ENCODE measurements around the gene CUEDC1.

The CUEDC1 gene

DNA sequence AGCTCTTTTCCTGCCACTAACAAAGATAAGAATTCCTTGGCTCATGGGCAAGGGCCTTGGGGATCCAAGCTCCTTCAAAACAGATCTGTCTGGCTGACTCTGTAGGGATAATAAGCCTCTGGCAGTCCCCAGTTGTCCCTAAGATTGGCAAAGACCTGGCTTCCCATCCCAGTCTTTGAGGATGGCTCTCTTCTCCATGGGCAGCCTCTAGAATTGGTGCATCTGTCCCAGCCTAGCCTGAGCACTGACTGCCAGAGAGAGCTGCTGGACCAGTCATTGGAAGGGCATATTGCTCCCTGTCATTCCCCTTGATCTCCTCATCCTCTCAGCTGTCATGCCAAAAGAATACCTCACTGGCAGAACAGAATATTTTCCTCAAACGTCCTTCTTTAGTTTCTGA, 13.2 kb upstream of the CUEDC1 start:
- no peak overlapping the region for H2AFZ ChIP-seq
- H3K4me2 ChIP-seq (ENCODE audit: low read length) = no peak overlapping the region
- H3K4me1 ChIP-seq = peaks cover 12% of the 10 kb centered on the region
- H3K9ac ChIP-seq = no peak overlapping the region
- no peaks in the 10 kb centered on the region for H3K27me3 ChIP-seq (ENCODE audit: control insufficient read depth, insufficient read depth, low read length)
- no peaks in the 10 kb centered on the region for H3K36me3 ChIP-seq (ENCODE audit: control insufficient read depth, insufficient read depth, low read length)
- H3K27ac ChIP-seq = no peak overlapping the region
- H3K79me2 ChIP-seq = no peaks in the 10 kb centered on the region
- TF ChIP-seq, protein P1, sequence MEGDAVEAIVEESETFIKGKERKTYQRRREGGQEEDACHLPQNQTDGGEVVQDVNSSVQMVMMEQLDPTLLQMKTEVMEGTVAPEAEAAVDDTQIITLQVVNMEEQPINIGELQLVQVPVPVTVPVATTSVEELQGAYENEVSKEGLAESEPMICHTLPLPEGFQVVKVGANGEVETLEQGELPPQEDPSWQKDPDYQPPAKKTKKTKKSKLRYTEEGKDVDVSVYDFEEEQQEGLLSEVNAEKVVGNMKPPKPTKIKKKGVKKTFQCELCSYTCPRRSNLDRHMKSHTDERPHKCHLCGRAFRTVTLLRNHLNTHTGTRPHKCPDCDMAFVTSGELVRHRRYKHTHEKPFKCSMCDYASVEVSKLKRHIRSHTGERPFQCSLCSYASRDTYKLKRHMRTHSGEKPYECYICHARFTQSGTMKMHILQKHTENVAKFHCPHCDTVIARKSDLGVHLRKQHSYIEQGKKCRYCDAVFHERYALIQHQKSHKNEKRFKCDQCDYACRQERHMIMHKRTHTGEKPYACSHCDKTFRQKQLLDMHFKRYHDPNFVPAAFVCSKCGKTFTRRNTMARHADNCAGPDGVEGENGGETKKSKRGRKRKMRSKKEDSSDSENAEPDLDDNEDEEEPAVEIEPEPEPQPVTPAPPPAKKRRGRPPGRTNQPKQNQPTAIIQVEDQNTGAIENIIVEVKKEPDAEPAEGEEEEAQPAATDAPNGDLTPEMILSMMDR (IDR thresholded peaks at IDR 0.05) = no peak
- H3K4me3 ChIP-seq (ENCODE audit: low read depth, low read length) = no peak overlapping the region
- no peaks in the 10 kb centered on the region for H3K9me3 ChIP-seq (ENCODE audit: control insufficient read depth, low read length)

DNA sequence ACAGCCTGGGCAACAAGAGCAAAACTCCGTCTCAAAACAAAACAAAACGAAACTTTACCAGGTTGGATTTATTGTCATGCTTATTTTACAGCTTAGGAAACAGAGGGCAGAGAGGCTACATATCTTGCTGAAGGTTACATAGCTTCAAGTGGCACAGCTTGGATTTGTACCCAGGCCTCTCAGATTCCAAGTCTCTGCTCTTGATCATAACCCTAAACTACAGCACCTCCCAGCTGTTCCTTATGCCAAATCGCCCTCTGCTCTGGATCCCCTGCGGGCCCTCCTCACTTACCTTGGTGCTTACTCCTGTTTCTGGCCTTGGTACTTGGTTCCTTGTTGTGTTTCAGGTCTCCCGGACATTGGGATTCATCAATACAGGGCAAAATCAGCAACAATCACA, 11.7 kb upstream of the CUEDC1 start:
- H3K4me3 ChIP-seq (ENCODE audit: low read depth, low read length) = no peak overlapping the region
- no peaks in the 10 kb centered on the region for H3K27me3 ChIP-seq (ENCODE audit: control insufficient read depth, insufficient read depth, low read length)
- peaks cover 12% of the 10 kb centered on the region for H3K4me1 ChIP-seq
- H3K27ac ChIP-seq = no peak overlapping the region
- H2AFZ ChIP-seq = no peak overlapping the region
- H3K4me2 ChIP-seq (ENCODE audit: low read length) = no peak overlapping the region
- no peak overlapping the region for H3K9ac ChIP-seq
- no peaks in the 10 kb centered on the region for H3K79me2 ChIP-seq
- H3K9me3 ChIP-seq (ENCODE audit: control insufficient read depth, low read length) = no peaks in the 10 kb centered on the region
- TF ChIP-seq, protein P1 (IDR thresholded peaks at IDR 0.05) = no peak
- H3K36me3 ChIP-seq (ENCODE audit: control insufficient read depth, insufficient read depth, low read length) = no peaks in the 10 kb centered on the region

DNA sequence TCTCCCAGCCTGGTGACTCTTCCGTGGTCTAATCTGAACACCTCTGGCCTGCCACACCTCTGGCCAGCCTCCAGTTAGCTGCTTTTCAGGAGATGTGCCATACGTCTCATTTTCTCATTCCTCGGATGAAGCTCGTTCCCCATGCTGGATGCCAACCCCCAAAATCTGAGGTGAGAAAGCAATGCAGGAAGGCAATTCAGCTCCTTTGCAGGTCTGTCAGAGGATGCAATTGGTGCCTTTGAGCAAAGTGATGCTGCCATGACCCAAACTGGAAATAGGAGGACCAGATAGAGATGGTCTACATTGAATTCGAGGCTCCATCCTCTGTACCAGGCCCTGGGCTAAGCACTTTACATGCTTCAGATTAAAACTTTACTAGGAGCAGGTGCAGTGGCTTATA, 11.0 kb upstream of the CUEDC1 start:
- Histone ChIP-seq H3K79me2 (no peaks in the 10 kb centered on the region), H3K9me3 (ENCODE audit: control insufficient read depth, low read length) (no peaks in the 10 kb centered on the region), H3K4me3 (ENCODE audit: low read depth, low read length) (no peak overlapping the region), H3K9ac (no peak overlapping the region), H3K36me3 (ENCODE audit: control insufficient read depth, insufficient read depth, low read length) (no peaks in the 10 kb centered on the region), H3K4me1 (peaks cover 6% of the 10 kb centered on the region), H3K27me3 (ENCODE audit: control insufficient read depth, insufficient read depth, low read length) (no peaks in the 10 kb centered on the region), H3K4me2 (ENCODE audit: low read length) (no peak overlapping the region), H3K27ac (no peak overlapping the region), H2AFZ (no peak overlapping the region)
- TF ChIP-seq, protein P1 (IDR thresholded peaks at IDR 0.05) = no peak

DNA sequence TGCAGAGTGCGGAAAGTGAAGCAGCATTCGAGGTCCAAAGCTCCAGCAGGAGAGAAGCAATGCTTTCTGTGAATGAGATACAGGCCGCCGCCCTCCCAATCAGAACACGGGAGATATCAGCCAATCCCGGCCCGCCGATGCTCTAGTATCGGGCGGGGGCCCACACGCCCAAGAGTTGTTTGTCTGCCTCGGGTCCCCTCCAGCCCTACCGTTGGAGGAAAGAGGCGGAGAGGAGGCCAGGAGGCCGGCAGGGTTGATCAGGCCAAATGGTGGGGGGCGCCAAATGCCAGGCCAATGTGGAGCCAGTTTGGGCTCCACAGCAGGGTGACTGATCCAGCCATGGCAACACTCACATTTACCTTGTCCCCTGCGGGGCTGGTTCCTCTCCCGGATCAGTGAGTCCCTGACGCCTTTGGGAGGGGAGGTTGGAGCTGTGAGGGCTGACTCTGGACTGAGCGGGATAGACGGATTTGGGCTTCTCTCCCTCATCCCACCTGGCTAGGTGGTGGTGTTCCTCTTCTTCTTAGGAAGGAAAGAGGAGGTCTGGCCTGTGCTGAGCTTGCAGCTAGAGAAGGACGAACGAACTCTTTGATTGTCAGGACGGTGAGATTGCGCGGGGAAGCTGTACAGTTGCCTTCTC, 10.4 kb upstream of the CUEDC1 start:
- H3K4me2 ChIP-seq (ENCODE audit: low read length) = no peak overlapping the region
- H3K27ac ChIP-seq = no peak overlapping the region
- no peaks in the 10 kb centered on the region for H3K27me3 ChIP-seq (ENCODE audit: control insufficient read depth, insufficient read depth, low read length)
- no peaks in the 10 kb centered on the region for H3K79me2 ChIP-seq
- H3K36me3 ChIP-seq (ENCODE audit: control insufficient read depth, insufficient read depth, low read length) = no peaks in the 10 kb centered on the region
- H3K4me3 ChIP-seq (ENCODE audit: low read depth, low read length) = no peak overlapping the region
- H3K4me1 ChIP-seq = no peaks in the 10 kb centered on the region
- H3K9me3 ChIP-seq (ENCODE audit: control insufficient read depth, low read length) = no peaks in the 10 kb centered on the region
- H2AFZ ChIP-seq = no peak overlapping the region
- H3K9ac ChIP-seq = no peak overlapping the region
- TF ChIP-seq, protein P1 (IDR thresholded peaks at IDR 0.05) = no peak

DNA sequence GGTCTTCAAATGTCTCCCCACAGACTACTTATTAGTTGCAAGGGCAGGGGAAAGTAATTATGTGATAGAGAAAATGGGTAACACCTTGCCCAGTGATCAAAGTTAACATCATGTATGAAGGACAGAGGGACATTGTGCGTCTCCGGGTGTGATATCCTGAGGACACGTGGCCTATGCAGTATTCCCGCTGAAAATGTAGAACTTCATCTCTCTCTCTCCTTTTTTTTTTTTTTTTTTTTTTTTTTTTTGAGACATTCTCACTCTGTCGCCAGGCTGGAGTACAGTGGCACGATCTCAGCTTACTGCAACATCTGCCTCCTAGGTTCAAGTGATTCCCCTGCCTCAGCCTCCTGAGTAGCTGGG, 7.9 kb upstream of the CUEDC1 start:
- Histone ChIP-seq H3K27ac (no peak overlapping the region), H3K36me3 (ENCODE audit: control insufficient read depth, insufficient read depth, low read length) (no peaks in the 10 kb centered on the region), H3K4me1 (no peaks in the 10 kb centered on the region), H3K79me2 (no peaks in the 10 kb centered on the region), H3K27me3 (ENCODE audit: control insufficient read depth, insufficient read depth, low read length) (no peaks in the 10 kb centered on the region), H3K9me3 (ENCODE audit: control insufficient read depth, low read length) (no peaks in the 10 kb centered on the region), H3K9ac (no peak overlapping the region), H3K4me3 (ENCODE audit: low read depth, low read length) (no peak overlapping the region), H3K4me2 (ENCODE audit: low read length) (no peak overlapping the region), H2AFZ (no peak overlapping the region)
- TF ChIP-seq, protein P1 (IDR thresholded peaks at IDR 0.05) = no peak

All from parathyroid adenoma (tissue), 2 donors.